Measurements from ENCODE around the gene SETD1A. TPM values are rescaled to one million over a fixed set of nuclear protein-coding genes. Genes with fewer than 3 reads are reported as not detected.

Gene SETD1A
- total RNA-seq, 2 experiments from 2014 or later, result 28.5 to 31.7 TPM

- no peak overlapping the region for H3K27ac Mint-ChIP-seq
- H3K27me3 Mint-ChIP-seq, result no peaks in the 10 kb centered on the region
- no peak for DNase-seq
- no peak overlapping the region for H3K4me3 Mint-ChIP-seq
- H3K9me3 Mint-ChIP-seq, result no peaks in the 10 kb centered on the region
- H3K4me1 Mint-ChIP-seq, result peaks cover 3% of the 10 kb centered on the region
- no peaks in the 10 kb centered on the region for H3K36me3 Mint-ChIP-seq
Observed at GRCh38 chr16:30990105-30990504, 32.6 kb downstream of the SETD1A start.

GRCh38 chr16:30991052-30991451 is 33.5 kb downstream of the SETD1A start:
- Mint-ChIP-seq H3K4me1 (peaks cover 4% of the 10 kb centered on the region), H3K27me3 (no peaks in the 10 kb centered on the region), H3K4me3 (no peak overlapping the region), H3K9me3 (no peaks in the 10 kb centered on the region), H3K36me3 (no peaks in the 10 kb centered on the region), H3K27ac (no peak overlapping the region)
- DNase-seq, result no peak

- Mint-ChIP-seq H3K4me3 (no peak overlapping the region), H3K4me1 (peaks cover 9% of the 10 kb centered on the region), H3K27ac (no peak overlapping the region), H3K9me3 (no peaks in the 10 kb centered on the region), H3K36me3 (no peaks in the 10 kb centered on the region), H3K27me3 (no peaks in the 10 kb centered on the region)
- DNase-seq, result no peak
Observed at GRCh38 chr16:30992276-30992780, 34.8 kb downstream of the SETD1A start.

GRCh38 chr16:30992931-30993816 is 35.6 kb downstream of the SETD1A start:
- DNase-seq, result no peak
- H3K36me3 Mint-ChIP-seq, result no peaks in the 10 kb centered on the region
- no peak overlapping the region for H3K4me3 Mint-ChIP-seq
- H3K27me3 Mint-ChIP-seq, result no peaks in the 10 kb centered on the region
- peaks cover 9% of the 10 kb centered on the region for H3K4me1 Mint-ChIP-seq
- no peaks in the 10 kb centered on the region for H3K9me3 Mint-ChIP-seq
- no peak overlapping the region for H3K27ac Mint-ChIP-seq

- DNase-seq, result no peak
- H3K27me3 Mint-ChIP-seq, result no peaks in the 10 kb centered on the region
- peaks cover 9% of the 10 kb centered on the region for H3K4me1 Mint-ChIP-seq
- peak overlapping the region; percentile 83 for H3K4me3 Mint-ChIP-seq
- no peak overlapping the region for H3K27ac Mint-ChIP-seq
- H3K36me3 Mint-ChIP-seq, result no peaks in the 10 kb centered on the region
- no peaks in the 10 kb centered on the region for H3K9me3 Mint-ChIP-seq
Observed at GRCh38 chr16:30995927-30996323, 38.4 kb downstream of the SETD1A start.

- no peak for DNase-seq
- Mint-ChIP-seq H3K4me3 (peak overlapping the region; percentile 83), H3K4me1 (peaks cover 9% of the 10 kb centered on the region), H3K27me3 (no peaks in the 10 kb centered on the region), H3K9me3 (no peaks in the 10 kb centered on the region), H3K36me3 (no peaks in the 10 kb centered on the region), H3K27ac (peak overlapping the region; percentile 80)
Observed at GRCh38 chr16:30996324-30996984, 38.9 kb downstream of the SETD1A start.

- Mint-ChIP-seq H3K9me3 (no peaks in the 10 kb centered on the region), H3K27ac (peak overlapping the region; percentile 80), H3K27me3 (no peaks in the 10 kb centered on the region), H3K4me3 (peak overlapping the region; percentile 83), H3K4me1 (peaks cover 9% of the 10 kb centered on the region), H3K36me3 (no peaks in the 10 kb centered on the region)
- DNase-seq, result peak; percentile 79
Observed at GRCh38 chr16:30996985-30997724, 39.6 kb downstream of the SETD1A start.

GRCh38 chr16:30997725-30998711 is 40.5 kb downstream of the SETD1A start:
- Mint-ChIP-seq H3K27me3 (no peaks in the 10 kb centered on the region), H3K4me1 (peaks cover 9% of the 10 kb centered on the region), H3K36me3 (no peaks in the 10 kb centered on the region), H3K27ac (no peak overlapping the region), H3K9me3 (no peaks in the 10 kb centered on the region), H3K4me3 (peak overlapping the region; percentile 52)
- DNase-seq, result no peak

- Mint-ChIP-seq H3K4me3 (no peak overlapping the region), H3K27me3 (no peaks in the 10 kb centered on the region), H3K9me3 (no peaks in the 10 kb centered on the region), H3K27ac (no peak overlapping the region), H3K4me1 (peaks cover 9% of the 10 kb centered on the region), H3K36me3 (no peaks in the 10 kb centered on the region)
- DNase-seq, result no peak
Observed at GRCh38 chr16:30998852-30999761, 41.6 kb downstream of the SETD1A start.

- Mint-ChIP-seq H3K9me3 (no peaks in the 10 kb centered on the region), H3K27ac (no peak overlapping the region), H3K36me3 (no peaks in the 10 kb centered on the region), H3K27me3 (no peaks in the 10 kb centered on the region), H3K4me1 (peaks cover 5% of the 10 kb centered on the region), H3K4me3 (no peak overlapping the region)
- DNase-seq, result no peak
Observed at GRCh38 chr16:31000671-31001382, 43.3 kb downstream of the SETD1A start.

GRCh38 chr16:31001507-31002249 is 44.1 kb downstream of the SETD1A start:
- Mint-ChIP-seq H3K4me1 (no peaks in the 10 kb centered on the region), H3K4me3 (no peak overlapping the region), H3K36me3 (no peaks in the 10 kb centered on the region), H3K9me3 (no peaks in the 10 kb centered on the region), H3K27me3 (no peaks in the 10 kb centered on the region), H3K27ac (no peak overlapping the region)
- no peak for DNase-seq

- no peak for DNase-seq
- Mint-ChIP-seq H3K36me3 (no peaks in the 10 kb centered on the region), H3K9me3 (no peaks in the 10 kb centered on the region), H3K27ac (no peak overlapping the region), H3K4me1 (no peaks in the 10 kb centered on the region), H3K4me3 (no peak overlapping the region), H3K27me3 (no peaks in the 10 kb centered on the region)
Observed at GRCh38 chr16:31002250-31002700, 44.7 kb downstream of the SETD1A start.

Data from activated naive CD8-positive, alpha-beta T cell treated with anti-CD3 and anti-CD28 coated beads for 36 hours (primary cell).